ENCODE results near the gene CLK2. TPM values are rescaled to one million over a fixed set of nuclear protein-coding genes. Genes with fewer than 3 reads are reported as not detected.

CLK2 gene
- total and polyA plus RNA-seq, 4 donors: 8.3 to 28.2 (median 14.8) TPM

DNA sequence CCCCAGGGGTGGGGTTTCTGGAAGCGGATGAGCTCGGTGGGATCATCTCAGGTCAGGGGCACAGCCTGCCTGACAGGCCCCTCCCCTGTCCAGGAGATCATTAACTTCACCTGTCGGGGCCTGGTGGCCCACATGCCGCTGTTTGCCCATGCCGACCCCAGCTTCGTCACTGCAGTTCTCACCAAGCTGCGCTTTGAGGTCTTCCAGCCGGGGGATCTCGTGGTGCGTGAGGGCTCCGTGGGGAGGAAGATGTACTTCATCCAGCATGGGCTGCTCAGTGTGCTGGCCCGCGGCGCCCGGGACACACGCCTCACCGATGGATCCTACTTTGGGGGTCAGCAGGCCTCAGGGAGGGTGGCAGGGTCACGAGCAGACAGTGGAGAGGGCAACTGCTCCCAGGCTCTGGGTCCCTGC lies 12.3 kb upstream of the CLK2 start:
- TF ChIP-seq JUND (IDR thresholded peaks at IDR 0.05): no peak
- TF ChIP-seq RXRA (IDR thresholded peaks at IDR 0.05): peak in 1 of 2 donors; percentile 25
- TF ChIP-seq, protein P1, sequence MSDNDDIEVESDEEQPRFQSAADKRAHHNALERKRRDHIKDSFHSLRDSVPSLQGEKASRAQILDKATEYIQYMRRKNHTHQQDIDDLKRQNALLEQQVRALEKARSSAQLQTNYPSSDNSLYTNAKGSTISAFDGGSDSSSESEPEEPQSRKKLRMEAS (IDR thresholded peaks at IDR 0.05): no peak
- TF ChIP-seq EGR1 (IDR thresholded peaks at IDR 0.05; ENCODE audit: low read depth in 2 of 2): no peak
- no peak for TF ChIP-seq YY1 (IDR thresholded peaks at IDR 0.05)
- Histone ChIP-seq H3K4me1 (ENCODE audit: control insufficient read depth in 4 of 4, insufficient read depth in 4 of 4, low read length in 3 of 4) (peaks cover 2 to 20% (median 7%) of the 10 kb centered on the region in 4 donors), H3K9me3 (ENCODE audit: control insufficient read depth in 4 of 4, low read length in 3 of 4) (no peaks in the 10 kb centered on the region), H3K27me3 (ENCODE audit: control insufficient read depth in 4 of 4, insufficient read depth in 4 of 4, low read length in 3 of 4) (no peaks in the 10 kb centered on the region), H3K27ac (ENCODE audit: low read depth in 1 of 2, low read length in 2 of 2) (no peak overlapping the region), H3K4me3 (ENCODE audit: low read depth in 1 of 3, low read length in 3 of 3) (no peak overlapping the region), H3K9ac (ENCODE audit: low read depth in 1 of 2, low read length in 2 of 2) (no peak overlapping the region), H3K36me3 (ENCODE audit: control insufficient read depth in 4 of 4, insufficient read depth in 3 of 4, low read depth in 1 of 4, low read length in 3 of 4) (peaks cover 0 to 9% (median 4%) of the 10 kb centered on the region in 4 donors)
- DNase-seq (ENCODE audit: low spot score): no peak
- WGBS: 60% methylated on average over 18 of the region's 18 CpGs

DNA sequence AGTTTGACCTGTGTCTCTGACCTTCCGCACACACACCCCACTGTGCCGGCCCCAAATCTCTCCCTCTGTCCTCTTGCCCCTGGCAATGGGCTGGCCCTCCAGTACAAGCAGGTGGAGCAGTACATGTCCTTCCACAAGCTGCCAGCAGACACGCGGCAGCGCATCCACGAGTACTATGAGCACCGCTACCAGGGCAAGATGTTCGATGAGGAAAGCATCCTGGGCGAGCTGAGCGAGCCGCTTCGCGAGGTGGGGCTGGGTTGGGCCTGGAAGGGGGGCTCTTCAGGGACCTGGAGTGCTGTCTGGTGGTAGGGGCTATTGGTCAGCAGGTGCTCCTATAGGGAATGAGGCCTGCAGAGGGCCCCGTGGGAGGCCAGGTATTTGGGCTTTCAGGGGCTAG lies 11.8 kb upstream of the CLK2 start:
- 91% methylated on average over 14 of the region's 14 CpGs for WGBS
- no peak for DNase-seq (ENCODE audit: low spot score)
- TF ChIP-seq, protein P1 (IDR thresholded peaks at IDR 0.05): no peak
- TF ChIP-seq HNF4A (conservative IDR thresholded peaks at IDR 0.05) (no peak), FOXA1 (IDR thresholded peaks at IDR 0.05) (no peak)
- no peaks in the 10 kb centered on the region for H3K27me3 ChIP-seq (ENCODE audit: control insufficient read depth in 4 of 4, insufficient read depth in 4 of 4, low read length in 3 of 4)
- H3K4me3 ChIP-seq (ENCODE audit: low read depth in 1 of 3, low read length in 3 of 3): no peak overlapping the region
- no peaks in the 10 kb centered on the region for H3K9me3 ChIP-seq (ENCODE audit: control insufficient read depth in 4 of 4, low read length in 3 of 4)
- H3K4me1 ChIP-seq (ENCODE audit: control insufficient read depth in 4 of 4, insufficient read depth in 4 of 4, low read length in 3 of 4): peaks cover 2 to 20% (median 7%) of the 10 kb centered on the region in 4 donors
- H3K9ac ChIP-seq (ENCODE audit: low read depth in 1 of 2, low read length in 2 of 2): no peak overlapping the region
- H3K27ac ChIP-seq (ENCODE audit: low read depth in 1 of 2, low read length in 2 of 2): no peak overlapping the region
- peaks cover 0 to 4% (median 2%) of the 10 kb centered on the region in 4 donors for H3K36me3 ChIP-seq (ENCODE audit: control insufficient read depth in 4 of 4, insufficient read depth in 3 of 4, low read depth in 1 of 4, low read length in 3 of 4)

DNA sequence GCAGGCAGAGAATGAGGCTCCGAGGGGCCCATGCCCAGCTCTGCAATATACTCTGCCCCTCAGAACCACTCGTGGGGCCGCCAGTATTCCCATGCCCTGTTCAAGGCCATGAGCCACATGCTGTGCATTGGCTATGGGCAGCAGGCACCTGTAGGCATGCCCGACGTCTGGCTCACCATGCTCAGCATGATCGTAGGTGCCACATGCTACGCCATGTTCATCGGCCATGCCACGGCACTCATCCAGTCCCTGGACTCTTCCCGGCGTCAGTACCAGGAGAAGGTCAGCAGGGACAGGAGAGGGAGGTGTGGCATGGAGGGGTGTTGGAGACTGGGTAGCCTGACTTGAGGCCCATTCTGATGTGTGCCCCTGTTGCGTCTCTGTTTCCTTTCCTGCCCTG lies 11.2 kb upstream of the CLK2 start:
- TF ChIP-seq SP1 (IDR thresholded peaks at IDR 0.05): no peak
- no peak for TF ChIP-seq RXRA (IDR thresholded peaks at IDR 0.05)
- no peaks in the 10 kb centered on the region for H3K27me3 ChIP-seq (ENCODE audit: control insufficient read depth in 4 of 4, insufficient read depth in 4 of 4, low read length in 3 of 4)
- H3K9me3 ChIP-seq (ENCODE audit: control insufficient read depth in 4 of 4, low read length in 3 of 4): no peaks in the 10 kb centered on the region
- 95% methylated on average over 12 of the region's 12 CpGs for WGBS
- no peak for DNase-seq (ENCODE audit: low spot score)
- H3K4me1 ChIP-seq (ENCODE audit: control insufficient read depth in 4 of 4, insufficient read depth in 4 of 4, low read length in 3 of 4): peaks cover 2 to 20% (median 7%) of the 10 kb centered on the region in 4 donors
- H3K36me3 ChIP-seq (ENCODE audit: control insufficient read depth in 4 of 4, insufficient read depth in 3 of 4, low read depth in 1 of 4, low read length in 3 of 4): peaks cover 0 to 2% (median under 1%) of the 10 kb centered on the region in 4 donors
- H3K4me3 ChIP-seq (ENCODE audit: low read depth in 1 of 3, low read length in 3 of 3): no peak overlapping the region
- H3K27ac ChIP-seq (ENCODE audit: low read depth in 1 of 2, low read length in 2 of 2): no peak overlapping the region
- H3K9ac ChIP-seq (ENCODE audit: low read depth in 1 of 2, low read length in 2 of 2): no peak overlapping the region

DNA sequence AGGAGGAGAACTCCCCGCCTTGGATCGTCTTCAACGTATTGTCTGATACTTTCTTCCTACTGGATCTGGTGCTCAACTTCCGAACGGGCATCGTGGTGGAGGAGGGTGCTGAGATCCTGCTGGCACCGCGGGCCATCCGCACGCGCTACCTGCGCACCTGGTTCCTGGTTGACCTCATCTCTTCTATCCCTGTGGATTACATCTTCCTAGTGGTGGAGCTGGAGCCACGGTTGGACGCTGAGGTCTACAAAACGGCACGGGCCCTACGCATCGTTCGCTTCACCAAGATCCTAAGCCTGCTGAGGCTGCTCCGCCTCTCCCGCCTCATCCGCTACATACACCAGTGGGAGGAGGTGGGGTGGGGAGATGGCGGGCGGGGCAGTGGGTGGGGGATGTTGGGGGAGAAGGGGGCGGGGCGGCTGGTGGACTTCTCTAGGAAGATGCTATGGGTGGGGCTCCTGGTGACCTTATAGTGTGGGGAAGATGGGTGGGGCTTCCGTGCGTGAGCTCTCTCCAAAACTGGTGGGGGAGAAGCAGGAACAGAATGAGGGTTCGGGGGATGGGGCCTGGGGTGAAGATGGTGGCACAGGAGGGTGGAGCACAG lies 9.3 kb upstream of the CLK2 start:
- peaks cover 10 to 32% (median 16%) of the 10 kb centered on the region in 4 donors for H3K4me1 ChIP-seq (ENCODE audit: control insufficient read depth in 4 of 4, insufficient read depth in 4 of 4, low read length in 3 of 4)
- H3K27me3 ChIP-seq (ENCODE audit: control insufficient read depth in 4 of 4, insufficient read depth in 4 of 4, low read length in 3 of 4): no peaks in the 10 kb centered on the region
- H3K4me3 ChIP-seq (ENCODE audit: low read depth in 1 of 3, low read length in 3 of 3): no peak overlapping the region
- no peaks in the 10 kb centered on the region for H3K36me3 ChIP-seq (ENCODE audit: control insufficient read depth in 4 of 4, insufficient read depth in 3 of 4, low read depth in 1 of 4, low read length in 3 of 4)
- H3K27ac ChIP-seq (ENCODE audit: low read depth in 1 of 2, low read length in 2 of 2): no peak overlapping the region
- no peak overlapping the region for H3K9ac ChIP-seq (ENCODE audit: low read depth in 1 of 2, low read length in 2 of 2)
- DNase-seq (ENCODE audit: low spot score): no peak
- 95% methylated on average over 29 of the region's 29 CpGs for WGBS
- TF ChIP-seq YY1 (IDR thresholded peaks at IDR 0.05) (no peak), EGR1 (IDR thresholded peaks at IDR 0.05; ENCODE audit: low read depth in 2 of 2) (no peak), FOXA1 (IDR thresholded peaks at IDR 0.05) (no peak), RXRA (IDR thresholded peaks at IDR 0.05) (no peak)
- TF ChIP-seq, protein P2, sequence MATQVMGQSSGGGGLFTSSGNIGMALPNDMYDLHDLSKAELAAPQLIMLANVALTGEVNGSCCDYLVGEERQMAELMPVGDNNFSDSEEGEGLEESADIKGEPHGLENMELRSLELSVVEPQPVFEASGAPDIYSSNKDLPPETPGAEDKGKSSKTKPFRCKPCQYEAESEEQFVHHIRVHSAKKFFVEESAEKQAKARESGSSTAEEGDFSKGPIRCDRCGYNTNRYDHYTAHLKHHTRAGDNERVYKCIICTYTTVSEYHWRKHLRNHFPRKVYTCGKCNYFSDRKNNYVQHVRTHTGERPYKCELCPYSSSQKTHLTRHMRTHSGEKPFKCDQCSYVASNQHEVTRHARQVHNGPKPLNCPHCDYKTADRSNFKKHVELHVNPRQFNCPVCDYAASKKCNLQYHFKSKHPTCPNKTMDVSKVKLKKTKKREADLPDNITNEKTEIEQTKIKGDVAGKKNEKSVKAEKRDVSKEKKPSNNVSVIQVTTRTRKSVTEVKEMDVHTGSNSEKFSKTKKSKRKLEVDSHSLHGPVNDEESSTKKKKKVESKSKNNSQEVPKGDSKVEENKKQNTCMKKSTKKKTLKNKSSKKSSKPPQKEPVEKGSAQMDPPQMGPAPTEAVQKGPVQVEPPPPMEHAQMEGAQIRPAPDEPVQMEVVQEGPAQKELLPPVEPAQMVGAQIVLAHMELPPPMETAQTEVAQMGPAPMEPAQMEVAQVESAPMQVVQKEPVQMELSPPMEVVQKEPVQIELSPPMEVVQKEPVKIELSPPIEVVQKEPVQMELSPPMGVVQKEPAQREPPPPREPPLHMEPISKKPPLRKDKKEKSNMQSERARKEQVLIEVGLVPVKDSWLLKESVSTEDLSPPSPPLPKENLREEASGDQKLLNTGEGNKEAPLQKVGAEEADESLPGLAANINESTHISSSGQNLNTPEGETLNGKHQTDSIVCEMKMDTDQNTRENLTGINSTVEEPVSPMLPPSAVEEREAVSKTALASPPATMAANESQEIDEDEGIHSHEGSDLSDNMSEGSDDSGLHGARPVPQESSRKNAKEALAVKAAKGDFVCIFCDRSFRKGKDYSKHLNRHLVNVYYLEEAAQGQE (IDR thresholded peaks at IDR 0.05): no peak
- TF ChIP-seq, protein P3, sequence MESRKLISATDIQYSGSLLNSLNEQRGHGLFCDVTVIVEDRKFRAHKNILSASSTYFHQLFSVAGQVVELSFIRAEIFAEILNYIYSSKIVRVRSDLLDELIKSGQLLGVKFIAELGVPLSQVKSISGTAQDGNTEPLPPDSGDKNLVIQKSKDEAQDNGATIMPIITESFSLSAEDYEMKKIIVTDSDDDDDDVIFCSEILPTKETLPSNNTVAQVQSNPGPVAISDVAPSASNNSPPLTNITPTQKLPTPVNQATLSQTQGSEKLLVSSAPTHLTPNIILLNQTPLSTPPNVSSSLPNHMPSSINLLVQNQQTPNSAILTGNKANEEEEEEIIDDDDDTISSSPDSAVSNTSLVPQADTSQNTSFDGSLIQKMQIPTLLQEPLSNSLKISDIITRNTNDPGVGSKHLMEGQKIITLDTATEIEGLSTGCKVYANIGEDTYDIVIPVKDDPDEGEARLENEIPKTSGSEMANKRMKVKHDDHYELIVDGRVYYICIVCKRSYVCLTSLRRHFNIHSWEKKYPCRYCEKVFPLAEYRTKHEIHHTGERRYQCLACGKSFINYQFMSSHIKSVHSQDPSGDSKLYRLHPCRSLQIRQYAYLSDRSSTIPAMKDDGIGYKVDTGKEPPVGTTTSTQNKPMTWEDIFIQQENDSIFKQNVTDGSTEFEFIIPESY (IDR thresholded peaks at IDR 0.05): no peak
- H3K9me3 ChIP-seq (ENCODE audit: control insufficient read depth in 4 of 4, low read length in 3 of 4): no peaks in the 10 kb centered on the region
